ENCODE data around the gene LUC7L3. TPM values are rescaled to one million over a fixed set of nuclear protein-coding genes. Genes with fewer than 3 reads are reported as not detected.

The LUC7L3 gene
- total and polyA plus RNA-seq, 3 experiments from 2014 or later = 72.5 to 120 (median 113) TPM

- CTCF ChIA-PET = no interaction called here
These were observed 9.4 kb upstream of the LUC7L3 start for GRCh38 chr17:50710025-50710424.

GRCh38 chr17:50710650-50711049 lies 8.8 kb upstream of the LUC7L3 start:
- Histone ChIP-seq H3K36me3 (ENCODE audit: insufficient read depth, low read length) (no peaks in the 10 kb centered on the region), H3K27ac (ENCODE audit: low read depth, low read length) (no peak overlapping the region), H3K4me3 (ENCODE audit: low read length) (no peak overlapping the region), H3K4me1 (ENCODE audit: insufficient read depth, low read length) (peaks cover 22% of the 10 kb centered on the region), H3K27me3 (ENCODE audit: insufficient read depth, low read length, poor library complexity, severe bottlenecking) (no peaks in the 10 kb centered on the region), H3K9me3 (ENCODE audit: low read length) (no peaks in the 10 kb centered on the region)
- ChIA-PET POLR2A (no interaction called here), CTCF (no interaction called here)
- peak overlapping the region in 5 of 8 donors; percentile 19 to 87 (median 51) for H3K27ac Mint-ChIP-seq
- H3K36me3 Mint-ChIP-seq = peaks cover 0 to 9% (median 0%) of the 10 kb centered on the region in 3 donors
- H3K9me3 Mint-ChIP-seq = no peaks in the 10 kb centered on the region
- peaks cover 22 to 43% (median 33%) of the 10 kb centered on the region in 3 donors for H3K4me1 Mint-ChIP-seq
- no peak for DNase-seq
- no peaks in the 10 kb centered on the region for H3K27me3 Mint-ChIP-seq
- peak overlapping the region in 1 of 7 donors; percentile 92 for H3K4me3 Mint-ChIP-seq

More at GRCh38 chr17:50710025-50710424, 9.4 kb upstream of the LUC7L3 start:
- no peak for DNase-seq
- Histone ChIP-seq H3K36me3 (ENCODE audit: insufficient read depth, low read length) (no peaks in the 10 kb centered on the region), H3K9me3 (ENCODE audit: low read length) (no peaks in the 10 kb centered on the region), H3K27me3 (ENCODE audit: insufficient read depth, low read length, poor library complexity, severe bottlenecking) (no peaks in the 10 kb centered on the region), H3K4me1 (ENCODE audit: insufficient read depth, low read length) (peaks cover 22% of the 10 kb centered on the region), H3K27ac (ENCODE audit: low read depth, low read length) (no peak overlapping the region), H3K4me3 (ENCODE audit: low read length) (no peak overlapping the region)
- H3K4me1 Mint-ChIP-seq = peaks cover 25 to 49% (median 39%) of the 10 kb centered on the region in 3 donors
- peaks cover 0 to 11% (median 0%) of the 10 kb centered on the region in 3 donors for H3K36me3 Mint-ChIP-seq
- H3K27ac Mint-ChIP-seq = peak overlapping the region in 7 of 8 donors; percentile 28 to 87 (median 78)
- no peaks in the 10 kb centered on the region for H3K27me3 Mint-ChIP-seq
- peak overlapping the region in 3 of 7 donors; percentile 8 to 92 (median 34) for H3K4me3 Mint-ChIP-seq
- no peaks in the 10 kb centered on the region for H3K9me3 Mint-ChIP-seq
- POLR2A ChIA-PET = interaction anchor here (3.6 kb wide), 1 partner anchor 8 kb away, joined by 43 read pairs; the partner anchor contains the start of gene LUC7L3

GRCh38 chr17:50712641-50713040 lies 6.8 kb upstream of the LUC7L3 start:
- Histone ChIP-seq H3K4me1 (ENCODE audit: insufficient read depth, low read length) (peaks cover 15% of the 10 kb centered on the region), H3K36me3 (ENCODE audit: insufficient read depth, low read length) (no peaks in the 10 kb centered on the region), H3K27me3 (ENCODE audit: insufficient read depth, low read length, poor library complexity, severe bottlenecking) (no peaks in the 10 kb centered on the region), H3K9me3 (ENCODE audit: low read length) (no peaks in the 10 kb centered on the region), H3K27ac (ENCODE audit: low read depth, low read length) (no peak overlapping the region), H3K4me3 (ENCODE audit: low read length) (no peak overlapping the region)
- H3K4me1 Mint-ChIP-seq = peaks cover 15 to 26% (median 24%) of the 10 kb centered on the region in 3 donors
- CTCF ChIA-PET = no interaction called here
- no peaks in the 10 kb centered on the region for H3K27me3 Mint-ChIP-seq
- H3K9me3 Mint-ChIP-seq = no peaks in the 10 kb centered on the region
- H3K27ac Mint-ChIP-seq = no peak overlapping the region
- POLR2A ChIA-PET = no interaction called here
- H3K4me3 Mint-ChIP-seq = no peak overlapping the region
- peaks cover 0 to 4% (median 0%) of the 10 kb centered on the region in 3 donors for H3K36me3 Mint-ChIP-seq
- no peak for DNase-seq

GRCh38 chr17:50715471-50715870 lies 3.9 kb upstream of the LUC7L3 start:
- Histone ChIP-seq H3K27me3 (ENCODE audit: insufficient read depth, low read length, poor library complexity, severe bottlenecking) (no peaks in the 10 kb centered on the region), H3K9me3 (ENCODE audit: low read length) (no peaks in the 10 kb centered on the region), H3K36me3 (ENCODE audit: insufficient read depth, low read length) (no peaks in the 10 kb centered on the region), H3K27ac (ENCODE audit: low read depth, low read length) (no peak overlapping the region), H3K4me1 (ENCODE audit: insufficient read depth, low read length) (peaks cover 5% of the 10 kb centered on the region), H3K4me3 (ENCODE audit: low read length) (no peak overlapping the region)
- ChIA-PET POLR2A (no interaction called here), CTCF (no interaction called here)
- Mint-ChIP-seq H3K27ac (peak overlapping the region in 1 of 8 donors; percentile 36), H3K4me3 (no peak overlapping the region), H3K27me3 (peaks cover 0 to 1% of the 10 kb centered on the region in 2 donors), H3K36me3 (peaks cover 0 to 11% (median 0%) of the 10 kb centered on the region in 3 donors), H3K4me1 (peaks cover 3 to 12% (median 7%) of the 10 kb centered on the region in 3 donors), H3K9me3 (no peaks in the 10 kb centered on the region)
- DNase-seq = no peak

- H3K4me1 ChIP-seq (ENCODE audit: insufficient read depth, low read length) = peaks cover 43% of the 10 kb centered on the region
- Mint-ChIP-seq H3K36me3 (peaks cover 0 to 23% (median 0%) of the 10 kb centered on the region in 3 donors), H3K27ac (peak overlapping the region; percentile 86 to 100 (median 99)), H3K4me1 (peaks cover 26 to 52% (median 46%) of the 10 kb centered on the region in 3 donors), H3K27me3 (peaks cover 0 to 1% of the 10 kb centered on the region in 2 donors), H3K9me3 (no peaks in the 10 kb centered on the region), H3K4me3 (peak overlapping the region; percentile 81 to 99 (median 98))
- ChIA-PET POLR2A (interaction anchor here (0.6 to 2.6 kb wide), 5 partner anchors 10 to 480 kb away, joined by 3 to 43 read pairs (median 4); partner anchors contain the start of gene ANKRD40), CTCF (no interaction called here)
- H3K27ac ChIP-seq (ENCODE audit: low read depth, low read length) = peak overlapping the region; percentile 90
- H3K27me3 ChIP-seq (ENCODE audit: insufficient read depth, low read length, poor library complexity, severe bottlenecking) = no peaks in the 10 kb centered on the region
- DNase-seq = no peak
- peak overlapping the region; percentile 88 for H3K4me3 ChIP-seq (ENCODE audit: low read length)
- no peaks in the 10 kb centered on the region for H3K36me3 ChIP-seq (ENCODE audit: insufficient read depth, low read length)
- H3K9me3 ChIP-seq (ENCODE audit: low read length) = no peaks in the 10 kb centered on the region
These were observed 756 bp downstream of the LUC7L3 start for GRCh38 chr17:50719924-50720794.

- Histone ChIP-seq H3K4me3 (ENCODE audit: low read length) (peak overlapping the region; percentile 88), H3K36me3 (ENCODE audit: insufficient read depth, low read length) (no peaks in the 10 kb centered on the region), H3K9me3 (ENCODE audit: low read length) (no peaks in the 10 kb centered on the region), H3K4me1 (ENCODE audit: insufficient read depth, low read length) (peaks cover 55% of the 10 kb centered on the region), H3K27me3 (ENCODE audit: insufficient read depth, low read length, poor library complexity, severe bottlenecking) (no peaks in the 10 kb centered on the region), H3K27ac (ENCODE audit: low read depth, low read length) (peak overlapping the region; percentile 90)
- H3K4me3 Mint-ChIP-seq = peak overlapping the region; percentile 81 to 99 (median 98)
- peaks cover 0 to 1% of the 10 kb centered on the region in 2 donors for H3K27me3 Mint-ChIP-seq
- peaks cover 31 to 58% (median 57%) of the 10 kb centered on the region in 3 donors for H3K4me1 Mint-ChIP-seq
- CTCF ChIA-PET = no interaction called here
- no peaks in the 10 kb centered on the region for H3K9me3 Mint-ChIP-seq
- peak overlapping the region; percentile 57 to 100 (median 98) for H3K27ac Mint-ChIP-seq
- POLR2A ChIA-PET = interaction anchor here (0.6 kb wide), 1 partner anchor 14 kb away, joined by 3 read pairs; the partner anchor contains the start of gene ANKRD40
- peak in 2 of 5 donors; percentile 21 to 31 for DNase-seq
- H3K36me3 Mint-ChIP-seq = peaks cover 0 to 25% (median 0%) of the 10 kb centered on the region in 3 donors
These were observed 2.0 kb downstream of the LUC7L3 start for GRCh38 chr17:50721194-50722010.

- DNase-seq = no peak
- H3K27ac ChIP-seq (ENCODE audit: low read depth, low read length) = no peak overlapping the region
- Mint-ChIP-seq H3K27me3 (peaks cover 0 to 1% of the 10 kb centered on the region in 2 donors), H3K36me3 (peaks cover 0 to 32% (median 0%) of the 10 kb centered on the region in 3 donors), H3K4me1 (peaks cover 41 to 72% (median 70%) of the 10 kb centered on the region in 3 donors), H3K4me3 (peak overlapping the region; percentile 46 to 99 (median 59)), H3K9me3 (no peaks in the 10 kb centered on the region), H3K27ac (peak overlapping the region in 6 of 8 donors; percentile 23 to 86 (median 64))
- H3K27me3 ChIP-seq (ENCODE audit: insufficient read depth, low read length, poor library complexity, severe bottlenecking) = no peaks in the 10 kb centered on the region
- H3K4me1 ChIP-seq (ENCODE audit: insufficient read depth, low read length) = peaks cover 66% of the 10 kb centered on the region
- peak overlapping the region; percentile 24 for H3K4me3 ChIP-seq (ENCODE audit: low read length)
- ChIA-PET POLR2A (no interaction called here), CTCF (no interaction called here)
- H3K9me3 ChIP-seq (ENCODE audit: low read length) = no peaks in the 10 kb centered on the region
- H3K36me3 ChIP-seq (ENCODE audit: insufficient read depth, low read length) = no peaks in the 10 kb centered on the region
These were observed 3.3 kb downstream of the LUC7L3 start for GRCh38 chr17:50722746-50723145.

All from CD8-positive, alpha-beta memory T cell (primary cell).